Heart left ventricle (tissue), 16 donors: Measurements from ENCODE around the gene KCND3. TPM values are rescaled to one million over a fixed set of nuclear protein-coding genes. Genes with fewer than 3 reads are reported as not detected.

Source experiments
- ATAC-seq, 4 donors: fragments of 200-7000 bp; cut with Tn5 transposase; one replicate each; pipeline ENCODE4 v1.9.1; 2020 to 2022; ENCODE audit warnings: moderate library complexity in 4 of 4, mild to moderate bottlenecking in 3 of 4, moderate number of reproducible peaks in 1 of 4
- DNase-seq, 5 donors: peaks; one replicate each; pipeline ENCODE4 v3.0.0-alpha.2; 2020
- H3K27ac ChIP-seq, 12 donors: fragments of 200-600 bp; sonication (generic) in 4 of 12; one replicate each; pipeline versions ENCODE4 v1.5.0 to v1.8.0; 2016 to 2022; ENCODE audit warnings: mild to moderate bottlenecking in 2 of 12
- H3K27me3 ChIP-seq, 9 donors: fragments of 200-600 bp; sonication (generic) in 2 of 9; one replicate each; pipeline versions ENCODE4 v1.5.1 to v1.8.0; 2016 to 2022; ENCODE audit warnings: mild to moderate bottlenecking in 3 of 9
- H3K36me3 ChIP-seq, 9 donors: fragments of 200-600 bp; sonication (generic) in 2 of 9; one replicate each; pipeline versions ENCODE4 v1.5.0 to v1.8.0; 2018 to 2022; ENCODE audit warnings: mild to moderate bottlenecking in 2 of 9
- H3K4me1 ChIP-seq, 12 donors: fragments of 200-600 bp; sonication (generic) in 4 of 12; one replicate each; pipeline versions ENCODE4 v1.5.0 to v1.8.0; 2016 to 2022; ENCODE audit warnings: mild to moderate bottlenecking in 3 of 12
- H3K4me3 ChIP-seq, 12 donors: fragments of 200-600 bp; sonication (generic) in 4 of 12; one replicate each; pipeline versions ENCODE4 v1.5.0 to v1.8.0; 2017 to 2022; ENCODE audit warnings: mild to moderate bottlenecking in 9 of 12, moderate library complexity in 4 of 12
- H3K9me3 ChIP-seq, 12 donors: fragments of 200-600 bp; sonication (generic) in 4 of 12; one replicate each; pipeline versions ENCODE4 v1.5.0 to v1.8.0; 2016 to 2022; ENCODE audit warnings: mild to moderate bottlenecking in 1 of 12
- POLR2A ChIP-seq, 2 donors: fragments of 450-650 bp; IDR thresholded peaks; one replicate each; pipeline ENCODE4 v1.6.1; 2017; ENCODE audit warnings: antibody characterized with exemption in 2 of 2, mild to moderate bottlenecking in 2 of 2, moderate library complexity in 2 of 2
- WGBS, 4 donors: extraction: QIAGEN DNeasy Blood & Tissue Kit in 2 of 4; methylation state at CpG; one replicate each; pipeline versions ENCODE4 v1.1.5 to v1.1.7; 2013 to 2018; 5-methylcytosine and 5-hydroxymethylcytosine counted together
- intact Hi-C, 10 donors: fragments of 100-400 bp; cut with DNase I; formaldehyde crosslinking; loops; one replicate each; pipeline versions ENCODE4 v1.11.1 to v1.14.2; 2022
- polyA plus RNA-seq, 2 donors: library from polyadenylated mRNA; stranded (reverse); fragments of 200-250 nt; gene quantifications; one replicate each; pipeline ENCODE4 v1.2.3, GENCODE V29; 2013
- total RNA-seq, 9 donors: library from RNA; depleted of rRNA in 2 of 9; stranded (reverse); fragments of >200 nt in 2 of 9; fragmentation: NEBNext Ultra II Directional in 3 of 9; extraction: Animal tissue kit (Norgen Biotek cat#: 25700) in 3 of 9; gene quantifications; one replicate each; pipeline versions ENCODE4 v1.1.0 to v1.2.4, GENCODE V29; 2016 to 2023
- TF ChIP-seq, protein P1 (sequence below), 12 donors: fragments of 200-600 bp; sonication (generic) in 4 of 12; IDR thresholded peaks; one replicate each; pipeline versions ENCODE4 v1.5.0 to v1.8.0; 2018 to 2022; ENCODE audit warnings: antibody characterized with exemption in 12 of 12, mild to moderate bottlenecking in 5 of 12
- donor health status: ischemic (EF 13 %, LVEDD 7.1; RV severe dilation, severe dysfunction).
- donor health status: healthy with polysubstance abuse.
- donor health status: DM: no; HTN: yes; CAD: no.
- donor health status: DM: no; HTN: no; CAD: no.
- donor health status: ischemic (EF 25% LVEDD 6.9; RV normal size, moderate dysfunction).
- donor health status: ischemic (EF 25% LVEDD 5.7; RV mildly dilated, moderate dysfunction).
- donor health status: healthy.
- donor health status: DM: yes; HTN: yes; CAD: no.
- donor health status: ischemic (EF 35%, LVEDD 5.7; RV mildly dilated, moderate dysfunction).
- donor health status: nonischemic (EF 11% LVEDD 7.7; RV severe dilation, severe dysfunction).
- donor health status: DM: yes; HTN: yes; CAD: no.
- donor health status: PGD.
- donor health status: ischemic (EF 29% LVEDD 5.4; RV normal size, mild dysfunction).
- donor health status: nonischemic (EF 23%, LVEDD 6.1; RV moderate dilation, normal function).

The KCND3 gene
- total and polyA plus RNA-seq, 11 donors, result 7.2 to 23.0 (median 15.3) TPM

DNA sequence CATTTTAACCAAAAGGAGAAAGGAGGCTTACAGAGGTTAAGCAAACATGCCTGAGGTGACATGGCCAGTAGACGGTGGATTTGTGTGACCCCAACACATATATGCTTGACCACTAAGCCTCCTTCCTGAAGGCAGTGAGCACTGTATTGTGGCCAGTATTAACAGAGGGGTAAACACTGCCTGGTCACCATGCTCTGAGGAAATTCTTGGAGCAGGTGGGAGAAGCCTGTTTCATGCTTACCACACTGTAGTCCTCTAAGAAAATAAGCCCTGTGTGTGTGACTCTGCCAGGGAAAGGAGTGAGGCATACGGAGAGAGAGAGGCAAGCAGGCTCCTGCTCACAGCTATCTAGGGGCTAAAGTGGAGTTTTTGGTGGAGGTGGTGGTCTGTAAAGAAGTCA lies 102.7 kb downstream of the KCND3 start:
- intact Hi-C loops, result loop anchor here in 5 of 10 donors (5.0 to 10.0 kb wide), 6 partner anchors 58 to 451 kb away; partner anchors contain the start of gene KCND3 (in 1 of the 5)
- Histone ChIP-seq H3K4me1 (peaks cover 0 to 41% (median 11%) of the 10 kb centered on the region in 12 donors), H3K27ac (peak overlapping the region in 5 of 12 donors; percentile 10 to 61 (median 43)), H3K36me3 (no peaks in the 10 kb centered on the region), H3K9me3 (no peaks in the 10 kb centered on the region), H3K4me3 (no peak overlapping the region), H3K27me3 (peaks cover 0 to 4% (median 0%) of the 10 kb centered on the region in 9 donors)
- DNase-seq (no peak), ATAC-seq (no peak)
- TF ChIP-seq, protein P1, sequence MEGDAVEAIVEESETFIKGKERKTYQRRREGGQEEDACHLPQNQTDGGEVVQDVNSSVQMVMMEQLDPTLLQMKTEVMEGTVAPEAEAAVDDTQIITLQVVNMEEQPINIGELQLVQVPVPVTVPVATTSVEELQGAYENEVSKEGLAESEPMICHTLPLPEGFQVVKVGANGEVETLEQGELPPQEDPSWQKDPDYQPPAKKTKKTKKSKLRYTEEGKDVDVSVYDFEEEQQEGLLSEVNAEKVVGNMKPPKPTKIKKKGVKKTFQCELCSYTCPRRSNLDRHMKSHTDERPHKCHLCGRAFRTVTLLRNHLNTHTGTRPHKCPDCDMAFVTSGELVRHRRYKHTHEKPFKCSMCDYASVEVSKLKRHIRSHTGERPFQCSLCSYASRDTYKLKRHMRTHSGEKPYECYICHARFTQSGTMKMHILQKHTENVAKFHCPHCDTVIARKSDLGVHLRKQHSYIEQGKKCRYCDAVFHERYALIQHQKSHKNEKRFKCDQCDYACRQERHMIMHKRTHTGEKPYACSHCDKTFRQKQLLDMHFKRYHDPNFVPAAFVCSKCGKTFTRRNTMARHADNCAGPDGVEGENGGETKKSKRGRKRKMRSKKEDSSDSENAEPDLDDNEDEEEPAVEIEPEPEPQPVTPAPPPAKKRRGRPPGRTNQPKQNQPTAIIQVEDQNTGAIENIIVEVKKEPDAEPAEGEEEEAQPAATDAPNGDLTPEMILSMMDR (IDR thresholded peaks at IDR 0.05), result no peak
- no peak for TF ChIP-seq POLR2A (IDR thresholded peaks at IDR 0.05)
- 34 to 56% (median 51%) methylated on average over 2 of the region's 2 CpGs for WGBS, 4 donors

DNA sequence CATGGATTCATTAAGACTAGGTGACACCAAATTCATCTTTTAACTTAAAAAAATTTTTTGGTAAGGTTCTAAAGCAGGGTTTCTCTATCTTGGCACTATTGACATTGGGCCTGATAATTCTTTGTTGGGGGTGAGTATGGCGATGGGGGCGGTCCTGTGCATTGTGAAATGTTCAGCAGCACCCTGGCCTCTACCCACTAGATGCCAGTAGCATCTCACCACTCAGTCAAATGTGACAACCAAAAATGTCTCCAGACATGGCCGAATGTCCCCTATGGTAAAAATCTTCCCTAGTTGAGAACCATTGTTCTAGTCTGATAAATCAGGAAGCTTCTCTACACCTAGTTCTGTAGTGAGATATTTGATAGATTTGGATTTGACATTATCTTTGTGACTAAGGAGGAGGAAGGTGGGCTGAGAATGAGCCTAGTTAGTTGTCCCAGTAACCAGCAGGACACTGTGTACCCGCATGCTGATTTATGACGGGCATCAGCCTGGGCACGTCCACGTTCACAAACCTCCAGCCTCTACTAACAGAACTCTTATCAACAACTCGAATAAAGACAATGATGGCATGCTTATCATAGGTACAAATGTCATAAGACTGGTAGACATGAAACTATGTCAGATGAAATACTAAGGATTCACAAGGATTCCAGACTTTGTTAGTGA lies 104.6 kb downstream of the KCND3 start:
- TF ChIP-seq, protein P1 (IDR thresholded peaks at IDR 0.05), result peak in 6 of 12 donors; percentile 20 to 45 (median 26)
- no peak for TF ChIP-seq POLR2A (IDR thresholded peaks at IDR 0.05)
- peaks cover 0 to 58% (median 26%) of the 10 kb centered on the region in 12 donors for H3K4me1 ChIP-seq
- no peaks in the 10 kb centered on the region for H3K36me3 ChIP-seq
- intact Hi-C loops, result loop anchor here in 8 of 10 donors (2.0 to 10.0 kb wide), 8 partner anchors 60 to 452 kb away; partner anchors contain the start of gene KCND3 (in 1 of the 8)
- peak overlapping the region in 6 of 12 donors; percentile 28 to 61 (median 44) for H3K27ac ChIP-seq
- peaks cover 0 to 4% (median 0%) of the 10 kb centered on the region in 9 donors for H3K27me3 ChIP-seq
- H3K9me3 ChIP-seq, result no peaks in the 10 kb centered on the region
- WGBS, 4 donors, result 56 to 77% (median 60%) methylated on average over 8 of the region's 8 CpGs
- no peak overlapping the region for H3K4me3 ChIP-seq
- DNase-seq (peak in 2 of 5 donors; percentile 38 to 63), ATAC-seq (peak; percentile 73 to 81 (median 74))

DNA sequence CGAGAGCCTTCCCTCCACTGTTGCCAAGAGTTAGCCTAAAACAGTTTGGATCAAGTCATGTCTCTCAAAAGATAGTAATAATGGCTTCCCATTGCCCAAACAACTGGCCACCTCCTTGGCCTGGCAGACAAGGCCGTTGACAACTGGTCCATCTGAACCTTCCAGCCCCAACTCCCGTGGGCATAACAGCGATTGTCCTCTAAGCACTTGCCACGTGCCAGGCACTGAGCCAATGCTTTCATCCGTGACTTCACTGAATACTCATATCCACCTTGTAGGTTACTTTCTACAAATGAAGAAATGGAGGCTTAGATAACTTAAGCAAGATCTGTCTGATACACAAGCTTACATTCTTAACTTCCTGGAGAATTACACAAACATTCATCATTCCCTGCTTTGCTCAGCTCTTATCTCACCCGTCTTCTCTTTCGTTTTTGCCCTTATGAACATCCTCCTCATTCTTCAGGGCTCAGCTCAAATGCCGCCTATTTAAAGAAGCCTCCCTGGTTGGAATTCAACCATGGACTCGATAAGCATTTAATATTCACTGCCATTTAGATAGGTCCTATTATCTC lies 106.4 kb downstream of the KCND3 start:
- 39 to 49% (median 46%) methylated on average over 10 of the region's 10 CpGs for WGBS, 4 donors
- H3K27me3 ChIP-seq, result peaks cover 0 to 4% (median 0%) of the 10 kb centered on the region in 9 donors
- H3K4me3 ChIP-seq, result no peak overlapping the region
- H3K27ac ChIP-seq, result no peak overlapping the region
- H3K9me3 ChIP-seq, result no peaks in the 10 kb centered on the region
- H3K36me3 ChIP-seq, result no peaks in the 10 kb centered on the region
- H3K4me1 ChIP-seq, result peaks cover 0 to 54% (median 23%) of the 10 kb centered on the region in 12 donors
- no peak for ATAC-seq
- intact Hi-C loops, result loop anchor here in 8 of 10 donors (5.0 to 10.0 kb wide), 7 partner anchors 62 to 454 kb away; partner anchors contain the start of gene KCND3 (in 1 of the 8)
- DNase-seq, result no peak
- TF ChIP-seq, protein P1 (IDR thresholded peaks at IDR 0.05), result no peak

DNA sequence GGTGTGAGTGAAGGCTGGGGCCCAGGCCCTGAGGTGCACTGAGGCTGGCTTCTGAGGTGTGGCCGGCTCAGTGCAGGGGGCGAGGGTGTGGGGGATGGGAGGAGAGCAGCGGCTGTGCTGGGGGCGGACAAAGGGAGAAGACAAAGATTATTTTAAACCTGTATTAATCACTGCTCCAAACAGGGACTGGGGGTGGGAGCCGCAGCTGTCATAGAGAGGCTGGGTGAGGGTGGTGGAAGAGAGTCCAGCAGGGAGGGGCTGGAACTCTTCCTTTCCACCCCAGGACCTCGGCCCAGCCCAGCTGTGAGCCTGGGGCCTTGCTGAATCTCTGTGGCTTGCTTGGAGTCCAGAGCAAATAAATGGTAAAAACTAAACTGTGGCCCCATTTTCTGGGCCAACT lies 106.9 kb downstream of the KCND3 start:
- Histone ChIP-seq H3K27me3 (peaks cover 0 to 1% (median 0%) of the 10 kb centered on the region in 9 donors), H3K27ac (no peak overlapping the region), H3K4me3 (no peak overlapping the region), H3K9me3 (no peaks in the 10 kb centered on the region), H3K36me3 (no peaks in the 10 kb centered on the region), H3K4me1 (peaks cover 0 to 54% (median 23%) of the 10 kb centered on the region in 12 donors)
- intact Hi-C loops, result loop anchor here in 8 of 10 donors (5.0 to 10.0 kb wide), 7 partner anchors 62 to 455 kb away; partner anchors contain the start of gene KCND3 (in 1 of the 8)
- no peak for DNase-seq
- ATAC-seq, result no peak
- WGBS, 4 donors, result 82 to 88% (median 85%) methylated on average over 6 of the region's 6 CpGs
- TF ChIP-seq, protein P1 (IDR thresholded peaks at IDR 0.05), result no peak
- no peak for TF ChIP-seq POLR2A (IDR thresholded peaks at IDR 0.05)
